HG03575 (cell line): ENCODE results near the gene KLHDC8A.
A peak's percentile ranks its signal among the peaks of the same experiment; 100 is the strongest.
"Not testable (repeated sequence)": the region's sequence is repeated elsewhere in the genome, so short reads cannot be mapped to it uniquely, and the experiment has no call there.

Experiments
- ATAC-seq: cut with Tn5 transposase; IDR thresholded peaks from one replicate; pipeline ENCODE4 v1.9.1; 2021; ENCODE audit not compliant: unreplicated experiment, insufficient number of reproducible peaks, low FRiP score; ENCODE audit errors: extremely low read depth

Gene KLHDC8A

GRCh38 chr1:205304046-205304694, 52.6 kb downstream of the KLHDC8A start:
- ATAC-seq, result no peak

GRCh38 chr1:205303247-205303888, 53.4 kb downstream of the KLHDC8A start:
- ATAC-seq, result no peak

GRCh38 chr1:205301842-205302588, 54.7 kb downstream of the KLHDC8A start:
- ATAC-seq, result no peak

- no peak for ATAC-seq
Measured at GRCh38 chr1:205301205-205301821, 55.4 kb downstream of the KLHDC8A start.

- no peak for ATAC-seq
Measured at GRCh38 chr1:205300149-205300548, 56.6 kb downstream of the KLHDC8A start.

GRCh38 chr1:205298191-205298994, 58.3 kb downstream of the KLHDC8A start:
- no peak for ATAC-seq

- not testable (repeated sequence) for ATAC-seq
Measured at GRCh38 chr1:205297546-205298177, 59.1 kb downstream of the KLHDC8A start.

- no peak for ATAC-seq
Measured at GRCh38 chr1:205296154-205296553, 60.6 kb downstream of the KLHDC8A start.

GRCh38 chr1:205294934-205295333, 61.8 kb downstream of the KLHDC8A start:
- no peak for ATAC-seq

GRCh38 chr1:205294175-205294917, 62.4 kb downstream of the KLHDC8A start:
- ATAC-seq, result no peak

GRCh38 chr1:205293350-205294074, 63.2 kb downstream of the KLHDC8A start:
- no peak for ATAC-seq

- ATAC-seq, result no peak
Measured at GRCh38 chr1:205291596-205291995, 65.1 kb downstream of the KLHDC8A start.

GRCh38 chr1:205287767-205288559, 68.8 kb downstream of the KLHDC8A start:
- ATAC-seq, result peak; percentile 54

- no peak for ATAC-seq
Measured at GRCh38 chr1:205287076-205287475, 69.6 kb downstream of the KLHDC8A start.

GRCh38 chr1:205286335-205286950, 70.3 kb downstream of the KLHDC8A start:
- ATAC-seq, result no peak
